K562 (cell line): Measurements from ENCODE around the gene ANAPC4. TPM values are rescaled to one million over a fixed set of nuclear protein-coding genes. Genes with fewer than 3 reads are reported as not detected.

ENCODE experiments used
- CCNT2 ChIP-seq: IDR thresholded peaks from 2 replicates; pipeline ENCODE4 v1.6.1; 2011; ENCODE audit warnings: borderline replicate concordance, low read depth, mild to moderate bottlenecking, moderate library complexity, mixed read lengths, low read length; ENCODE audit not compliant: insufficient read length; ENCODE audit errors: extremely low read depth
- CHD4 ChIP-seq: fragments of 200-600 bp; sonication (generic); IDR thresholded peaks from 3 replicates; pipeline ENCODE4 v1.6.1; 2012; ENCODE audit warnings: low read depth, mild to moderate bottlenecking, mixed read lengths, low read length, inconsistent platforms; ENCODE audit not compliant: insufficient read depth, insufficient replicate concordance, poor library complexity, severe bottlenecking
- CREB3L1 ChIP-seq: fragments of 450-650 bp; IDR thresholded peaks from 2 replicates; pipeline ENCODE4 v1.6.1; 2014; ENCODE audit warnings: low read depth, mild to moderate bottlenecking, moderate library complexity, borderline replicate concordance
- DPF2 ChIP-seq: fragments of 450-650 bp; IDR thresholded peaks from 2 replicates; pipeline ENCODE4 v1.6.1; 2016
- ELK1 ChIP-seq: sonication (generic); formaldehyde crosslinking; IDR thresholded peaks from 2 replicates; pipeline ENCODE4 v1.8.1; 2022; ENCODE audit warnings: missing genetic modification reagents
- GTF2E2 ChIP-seq: fragments of 200-800 bp; sonication (Bioruptor generic); IDR thresholded peaks from 2 replicates; pipeline ENCODE4 v1.6.1; 2016; ENCODE audit warnings: missing genetic modification characterization, missing compliant biosample characterization
- GTF2F1 ChIP-seq: IDR thresholded peaks from 2 replicates; pipeline ENCODE4 v1.6.1; 2011; ENCODE audit warnings: low read depth, low read length, improper control_type of control experiment
- NFE2L1 ChIP-seq: fragments of 450-650 bp; IDR thresholded peaks from 2 replicates; pipeline ENCODE4 v1.6.1; 2016; ENCODE audit warnings: missing genetic modification characterization, low read depth, mild to moderate bottlenecking, missing compliant biosample characterization, moderate library complexity, borderline replicate concordance
- PBX2 ChIP-seq, 2 experiments: IDR thresholded peaks in 1 of 2; conservative IDR thresholded peaks in 1 of 2; 2 replicates each; pipeline ENCODE4 v1.6.1; 2016; ENCODE audit warnings: low read depth in 2 of 2, mild to moderate bottlenecking in 1 of 2, missing compliant biosample characterization in 1 of 2, missing genetic modification characterization in 1 of 2, moderate library complexity in 1 of 2
- PRPF4 ChIP-seq: fragments of 200-400 bp; formaldehyde crosslinking; IDR thresholded peaks from one replicate; pipeline ENCODE4 v1.6.1; 2017; ENCODE audit warnings: low read length, low read depth, mild to moderate bottlenecking; ENCODE audit not compliant: insufficient read depth, poor library complexity, severe bottlenecking
- PYGO2 ChIP-seq: fragments of 450-650 bp; IDR thresholded peaks from 2 replicates; pipeline ENCODE4 v1.6.1; 2016; ENCODE audit warnings: mild to moderate bottlenecking, missing genetic modification characterization, moderate library complexity, missing compliant biosample characterization
- RCOR1 ChIP-seq, 2 experiments: IDR thresholded peaks; 2 replicates each; pipeline ENCODE4 v1.6.1; 2012; ENCODE audit warnings: low read depth in 2 of 2, low read length in 2 of 2, borderline replicate concordance in 1 of 2, improper control_type of control experiment in 1 of 2
- SMARCA4 ChIP-seq: fragments of 450-650 bp; IDR thresholded peaks from 2 replicates; pipeline ENCODE4 v1.6.1; 2016
- TBL1XR1 ChIP-seq, 2 experiments: IDR thresholded peaks; 2 replicates each; pipeline ENCODE4 v1.6.1; 2012; ENCODE audit warnings: improper control_type of control experiment in 2 of 2, low read length in 2 of 2, mild to moderate bottlenecking in 1 of 2
- TEAD4 ChIP-seq, 2 experiments: sonication (generic) in 1 of 2; formaldehyde crosslinking in 1 of 2; IDR thresholded peaks; 2 replicates each; pipeline versions ENCODE4 v1.6.1 to v1.8.0; 2012 to 2022; ENCODE audit warnings: borderline replicate concordance in 1 of 2, inconsistent platforms in 1 of 2, low read length in 1 of 2, mild to moderate bottlenecking in 1 of 2, missing genetic modification reagents in 1 of 2
- ZBTB17 ChIP-seq: fragments of 450-650 bp; formaldehyde crosslinking; IDR thresholded peaks from 2 replicates; pipeline ENCODE4 v1.4.0; 2020; ENCODE audit warnings: mild to moderate bottlenecking
- ZNF316 ChIP-seq: fragments of 450-650 bp; IDR thresholded peaks from 2 replicates; pipeline ENCODE4 v1.6.1; 2016
- ZNF354B ChIP-seq: fragments of 250-450 bp; sonication (Bioruptor Pico); IDR thresholded peaks from 2 replicates; pipeline ENCODE4 v1.4.0; 2020
- ZNF449 ChIP-seq: fragments of 250-450 bp; sonication (Bioruptor Pico); IDR thresholded peaks from 2 replicates; pipeline ENCODE4 v1.8.0; 2022; ENCODE audit warnings: moderate library complexity, mild to moderate bottlenecking, inconsistent platforms
- ZNF551 ChIP-seq: fragments of 250-450 bp; sonication (Bioruptor Pico); IDR thresholded peaks from 2 replicates; pipeline ENCODE4 v1.5.0; 2021; ENCODE audit warnings: mild to moderate bottlenecking, moderate library complexity
- polyA plus RNA-seq, 8 experiments: library from polyadenylated mRNA; depleted of rRNA in 4 of 8; stranded (reverse) in 5 of 8; unstranded in 3 of 8; fragments of >200 nt; fragmentation: Nextera tagmentation in 2 of 8; fragmentation: Illumina TruSeq in 1 of 8; extraction: Ambion mirVana in 2 of 8; extraction: Trizol in 1 of 8; gene quantifications; 2 replicates each; pipeline versions ENCODE4 v1.2.1 to v1.2.3, GENCODE V29; 2011 to 2014; ENCODE audit warnings: inconsistent platforms in 1 of 8, missing spikeins in 1 of 8
- total RNA-seq, 7 experiments: library from RNA; depleted of rRNA in 6 of 7; stranded (reverse); fragments of >200 nt in 6 of 7; fragmentation: Illumina TruSeq in 2 of 7; extraction: Trizol in 2 of 7; gene quantifications; 2 replicates each; pipeline versions ENCODE4 v1.2.1 to v1.2.3, GENCODE V29; 2011 to 2021; ENCODE audit warnings: low replicate concordance in 1 of 7

ANAPC4 gene
- total and polyA plus RNA-seq, 9 of the 15 experiments (the other 6 are each of a cell fraction or from before 2014, with no cell fraction given), result 23.9 to 47.0 (median 31.9) TPM

- no peak for TF ChIP-seq ELK1 (CRISPR knock-in tag)
- no peak for TF ChIP-seq PYGO2 (tag)
- TF ChIP-seq ZNF551 (CRISPR knock-in tag), result no peak
- no peak for TF ChIP-seq GTF2F1
- no peak for TF ChIP-seq CCNT2
- peak; percentile 50; the same call in 1 of the 2 replicates for TF ChIP-seq DPF2
- no peak for TF ChIP-seq ZNF354B (CRISPR knock-in tag)
- no peak for TF ChIP-seq PRPF4
- peak; percentile 39; the same call in 1 of the 2 replicates for TF ChIP-seq SMARCA4
- TF ChIP-seq ZBTB17 (CRISPR knock-in tag), result no peak
- TF ChIP-seq RCOR1 (IDR thresholded peaks at IDR 0.05; ENCODE audit: borderline replicate concordance in 1 of 2, low read depth in 2 of 2, low read length in 2 of 2), result no peak
- peak; percentile 31 for TF ChIP-seq ZNF316
- TF ChIP-seq NFE2L1, result no peak
- TF ChIP-seq CHD4, result no peak
- TF ChIP-seq CREB3L1, result peak; percentile 75; the same call in 1 of the 2 replicates
- 0 out of 2 replicates have a peak, but pooled peaks have one; percentile 9 for TF ChIP-seq TEAD4 (IDR thresholded peaks at IDR 0.05; ENCODE audit: low read length)
- TF ChIP-seq TEAD4 (CRISPR knock-in tag; IDR thresholded peaks at IDR 0.05; ENCODE audit: borderline replicate concordance), result no peak
- no peak for TF ChIP-seq ZNF449
- TF ChIP-seq PBX2 (CRISPR knock-in tag; IDR thresholded peaks at IDR 0.05; ENCODE audit: low read depth), result no peak
- no peak for TF ChIP-seq PBX2 (tag; conservative IDR thresholded peaks at IDR 0.05; ENCODE audit: low read depth)
- no peak for TF ChIP-seq GTF2E2 (tag)
- no peak for TF ChIP-seq TBL1XR1 (IDR thresholded peaks at IDR 0.05; ENCODE audit: low read length in 2 of 2)
Observed at GRCh38 chr4:25379591-25379990, 2.5 kb downstream of the ANAPC4 start (continued).
